Effector memory CD4-positive, alpha-beta T cell (primary cell): Measurements from ENCODE around the gene VWA7.

ENCODE experiments used
- DNase-seq, 3 donors: peaks; one replicate each; pipeline ENCODE4 v3.0.0-alpha.2; 2020
- H3K27ac ChIP-seq: 2 replicates; pipeline ENCODE4 v1.7.0; 2013; ENCODE audit warnings: mild to moderate bottlenecking, low read length, moderate library complexity; ENCODE audit not compliant: insufficient read depth, poor library complexity, severe bottlenecking
- H3K27me3 ChIP-seq: replicated peaks from 2 replicates; pipeline ENCODE4 v1.7.0; 2013; ENCODE audit warnings: mild to moderate bottlenecking, low read length; ENCODE audit not compliant: insufficient read depth, control insufficient read depth, poor library complexity, severe bottlenecking
- H3K36me3 ChIP-seq: 2 replicates; pipeline ENCODE4 v1.7.0; 2013; ENCODE audit warnings: mild to moderate bottlenecking, low read length, moderate library complexity; ENCODE audit not compliant: control insufficient read depth, insufficient read depth
- H3K4me1 ChIP-seq: 2 replicates; pipeline ENCODE4 v1.7.0; 2013; ENCODE audit warnings: low read length, mild to moderate bottlenecking; ENCODE audit not compliant: control insufficient read depth, insufficient read depth, poor library complexity, severe bottlenecking
- H3K4me3 ChIP-seq: 2 replicates; pipeline ENCODE4 v1.7.0; 2013; ENCODE audit warnings: low read length, low read depth, mild to moderate bottlenecking; ENCODE audit not compliant: insufficient read depth, poor library complexity, severe bottlenecking
- H3K9me3 ChIP-seq: 2 replicates; pipeline ENCODE4 v1.7.0; 2013; ENCODE audit warnings: mild to moderate bottlenecking, low read length, moderate library complexity; ENCODE audit not compliant: control insufficient read depth

The VWA7 gene

GRCh38 chr6:31768363-31769257, 8.5 kb downstream of the VWA7 start:
- no peaks in the 10 kb centered on the region for H3K27me3 ChIP-seq
- no peaks in the 10 kb centered on the region for H3K9me3 ChIP-seq
- no peak for DNase-seq
- H3K27ac ChIP-seq: no peak overlapping the region
- H3K4me3 ChIP-seq: no peak overlapping the region
- no peaks in the 10 kb centered on the region for H3K36me3 ChIP-seq
- H3K4me1 ChIP-seq: peaks cover 16% of the 10 kb centered on the region

GRCh38 chr6:31767096-31767645, 10.0 kb downstream of the VWA7 start:
- no peaks in the 10 kb centered on the region for H3K36me3 ChIP-seq
- H3K4me3 ChIP-seq: no peak overlapping the region
- no peak overlapping the region for H3K27ac ChIP-seq
- peaks cover 5% of the 10 kb centered on the region for H3K4me1 ChIP-seq
- DNase-seq: no peak
- no peaks in the 10 kb centered on the region for H3K27me3 ChIP-seq
- no peaks in the 10 kb centered on the region for H3K9me3 ChIP-seq

GRCh38 chr6:31765910-31766794, 11.0 kb downstream of the VWA7 start:
- H3K36me3 ChIP-seq: no peaks in the 10 kb centered on the region
- no peak for DNase-seq
- no peak overlapping the region for H3K4me3 ChIP-seq
- H3K27ac ChIP-seq: no peak overlapping the region
- no peaks in the 10 kb centered on the region for H3K9me3 ChIP-seq
- no peaks in the 10 kb centered on the region for H3K27me3 ChIP-seq
- no peaks in the 10 kb centered on the region for H3K4me1 ChIP-seq

- H3K27ac ChIP-seq: no peak overlapping the region
- H3K4me3 ChIP-seq: no peak overlapping the region
- peaks cover under 1% of the 10 kb centered on the region for H3K36me3 ChIP-seq
- no peak for DNase-seq
- no peaks in the 10 kb centered on the region for H3K4me1 ChIP-seq
- H3K27me3 ChIP-seq: no peaks in the 10 kb centered on the region
- no peaks in the 10 kb centered on the region for H3K9me3 ChIP-seq
These were observed 11.6 kb downstream of the VWA7 start for GRCh38 chr6:31765559-31765909.

- no peak for DNase-seq
- Histone ChIP-seq H3K27ac (no peak overlapping the region), H3K9me3 (no peaks in the 10 kb centered on the region), H3K27me3 (no peaks in the 10 kb centered on the region), H3K4me1 (no peaks in the 10 kb centered on the region), H3K36me3 (peaks cover 7% of the 10 kb centered on the region), H3K4me3 (no peak overlapping the region)
These were observed 12.9 kb downstream of the VWA7 start for GRCh38 chr6:31764198-31764597.

GRCh38 chr6:31763619-31763940, 13.5 kb downstream of the VWA7 start:
- DNase-seq: no peak
- H3K27ac ChIP-seq: no peak overlapping the region
- H3K4me1 ChIP-seq: no peaks in the 10 kb centered on the region
- H3K36me3 ChIP-seq: peaks cover 7% of the 10 kb centered on the region
- H3K27me3 ChIP-seq: no peaks in the 10 kb centered on the region
- no peak overlapping the region for H3K4me3 ChIP-seq
- H3K9me3 ChIP-seq: no peaks in the 10 kb centered on the region

GRCh38 chr6:31762878-31763618, 14.1 kb downstream of the VWA7 start:
- no peak for DNase-seq

GRCh38 chr6:31762356-31762755, 14.8 kb downstream of the VWA7 start, which contains the start of gene SAPCD1:
TSS of gene SAPCD1 (plus strand) at chr6:31762656. CDS start at chr6:31763055, 399 bp downstream.
- Histone ChIP-seq H3K27me3 (no peaks in the 10 kb centered on the region), H3K9me3 (no peaks in the 10 kb centered on the region), H3K36me3 (peaks cover 7% of the 10 kb centered on the region), H3K4me1 (no peaks in the 10 kb centered on the region), H3K27ac (no peak within 1 kb of the TSS), H3K4me3 (no peak within 1 kb of the TSS)
- no peak for DNase-seq

More at GRCh38 chr6:31762878-31763618, 14.1 kb downstream of the VWA7 start:
- H3K4me3 ChIP-seq: no peak overlapping the region
- no peaks in the 10 kb centered on the region for H3K9me3 ChIP-seq
- H3K36me3 ChIP-seq: peaks cover 7% of the 10 kb centered on the region
- no peaks in the 10 kb centered on the region for H3K27me3 ChIP-seq
- H3K27ac ChIP-seq: no peak overlapping the region
- no peaks in the 10 kb centered on the region for H3K4me1 ChIP-seq

GRCh38 chr6:31761343-31761742, 15.8 kb downstream of the VWA7 start:
- Histone ChIP-seq H3K36me3 (peaks cover 7% of the 10 kb centered on the region), H3K4me1 (no peaks in the 10 kb centered on the region), H3K27me3 (no peaks in the 10 kb centered on the region), H3K9me3 (no peaks in the 10 kb centered on the region), H3K4me3 (no peak overlapping the region), H3K27ac (no peak overlapping the region)
- DNase-seq: no peak
